Skeletal muscle satellite cell (primary cell): Measurements from ENCODE around the gene GABRA5.

Experiments
- H3K27me3 ChIP-seq: 2 replicates; pipeline ENCODE4 v1.7.0; 2013; ENCODE audit warnings: low read length; ENCODE audit not compliant: control insufficient read depth, insufficient read depth
- H3K36me3 ChIP-seq: 2 replicates; pipeline ENCODE4 v1.7.0; 2013; ENCODE audit warnings: mild to moderate bottlenecking, control low read depth, low read length; ENCODE audit not compliant: insufficient read depth
- H3K4me1 ChIP-seq: 2 replicates; pipeline ENCODE4 v1.7.0; 2013; ENCODE audit warnings: low read length; ENCODE audit not compliant: control insufficient read depth, insufficient read depth
- H3K4me2 ChIP-seq: 2 replicates; pipeline ENCODE4 v1.7.0; 2013; ENCODE audit warnings: mild to moderate bottlenecking, low read length
- H3K4me3 ChIP-seq: 2 replicates; pipeline ENCODE4 v1.7.0; 2013; ENCODE audit warnings: low read length
- H3K9ac ChIP-seq: 2 replicates; pipeline ENCODE4 v1.7.0; 2013; ENCODE audit warnings: mild to moderate bottlenecking, low read depth, low read length, moderate library complexity
- H3K9me3 ChIP-seq: replicated peaks from 2 replicates; pipeline ENCODE4 v1.7.0; 2013; ENCODE audit warnings: mild to moderate bottlenecking, control low read depth, low read length

The GABRA5 gene

DNA sequence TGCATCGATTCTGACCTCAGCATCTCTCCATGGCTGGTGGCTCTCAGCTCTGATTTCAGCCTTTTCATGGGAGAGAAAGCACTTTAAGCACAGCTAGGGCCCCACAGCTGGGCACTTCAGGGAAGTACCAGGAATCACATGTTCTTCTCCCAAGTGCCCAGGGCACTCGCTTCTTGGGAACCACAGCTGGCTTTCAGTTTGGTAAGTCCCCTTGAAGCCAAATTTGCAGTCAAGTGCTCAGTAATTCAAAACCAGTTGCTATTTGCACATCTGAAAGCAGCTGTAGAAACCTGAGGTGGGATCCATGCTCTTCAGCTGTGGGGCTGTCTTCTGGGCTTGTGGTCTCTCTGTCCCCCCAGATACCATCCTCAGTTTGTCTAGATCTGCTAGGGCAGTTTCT, 12.8 kb downstream of the GABRA5 start:
- Histone ChIP-seq H3K4me1 (no peaks in the 10 kb centered on the region), H3K27me3 (no peaks in the 10 kb centered on the region), H3K4me2 (no peak overlapping the region), H3K4me3 (no peak overlapping the region), H3K9ac (no peak overlapping the region), H3K36me3 (no peaks in the 10 kb centered on the region), H3K9me3 (peaks cover 9% of the 10 kb centered on the region)

DNA sequence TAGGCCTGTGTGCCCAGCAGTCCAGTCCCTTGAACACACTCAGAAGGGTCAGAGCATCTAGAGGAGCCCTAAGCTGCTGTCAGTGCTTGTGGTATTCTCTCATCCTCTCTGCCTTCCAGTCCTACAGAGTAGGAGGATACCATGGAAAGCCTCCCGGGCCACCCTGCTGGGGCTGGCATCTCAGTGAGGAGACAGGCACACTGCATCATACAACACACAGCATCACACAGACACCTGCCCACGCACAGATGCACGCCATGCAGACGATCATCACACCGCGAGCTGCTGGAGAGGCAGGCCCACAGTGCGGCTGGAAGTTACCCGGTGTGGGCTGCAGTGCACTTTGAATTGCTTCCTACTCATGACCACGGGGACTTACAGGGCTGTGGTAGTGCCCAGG, 15.2 kb downstream of the GABRA5 start:
- no peak overlapping the region for H3K4me3 ChIP-seq
- no peaks in the 10 kb centered on the region for H3K36me3 ChIP-seq
- no peaks in the 10 kb centered on the region for H3K4me1 ChIP-seq
- H3K9ac ChIP-seq: no peak overlapping the region
- no peaks in the 10 kb centered on the region for H3K27me3 ChIP-seq
- no peak overlapping the region for H3K4me2 ChIP-seq
- peaks cover 10% of the 10 kb centered on the region for H3K9me3 ChIP-seq

GRCh38 chr15:26882616-26883365, 15.9 kb downstream of the GABRA5 start:
- H3K27me3 ChIP-seq: no peaks in the 10 kb centered on the region

GRCh38 chr15:26883466-26883865, 16.6 kb downstream of the GABRA5 start:
- no peaks in the 10 kb centered on the region for H3K4me1 ChIP-seq
- peaks cover 10% of the 10 kb centered on the region for H3K9me3 ChIP-seq
- H3K4me3 ChIP-seq: no peak overlapping the region
- H3K9ac ChIP-seq: no peak overlapping the region
- H3K27me3 ChIP-seq: no peaks in the 10 kb centered on the region
- no peaks in the 10 kb centered on the region for H3K36me3 ChIP-seq
- no peak overlapping the region for H3K4me2 ChIP-seq

More at GRCh38 chr15:26882616-26883365, 15.9 kb downstream of the GABRA5 start:
- Histone ChIP-seq H3K4me1 (no peaks in the 10 kb centered on the region), H3K9ac (no peak overlapping the region), H3K36me3 (no peaks in the 10 kb centered on the region), H3K9me3 (peaks cover 10% of the 10 kb centered on the region), H3K4me3 (no peak overlapping the region), H3K4me2 (no peak overlapping the region)

- H3K9ac ChIP-seq: no peak overlapping the region
- H3K27me3 ChIP-seq: no peaks in the 10 kb centered on the region
- no peaks in the 10 kb centered on the region for H3K36me3 ChIP-seq
- H3K4me2 ChIP-seq: no peak overlapping the region
- H3K9me3 ChIP-seq: peaks cover 2% of the 10 kb centered on the region
- H3K4me3 ChIP-seq: no peak overlapping the region
- H3K4me1 ChIP-seq: peaks cover 1% of the 10 kb centered on the region
These were observed 19.7 kb downstream of the GABRA5 start for GRCh38 chr15:26886566-26886965.

DNA sequence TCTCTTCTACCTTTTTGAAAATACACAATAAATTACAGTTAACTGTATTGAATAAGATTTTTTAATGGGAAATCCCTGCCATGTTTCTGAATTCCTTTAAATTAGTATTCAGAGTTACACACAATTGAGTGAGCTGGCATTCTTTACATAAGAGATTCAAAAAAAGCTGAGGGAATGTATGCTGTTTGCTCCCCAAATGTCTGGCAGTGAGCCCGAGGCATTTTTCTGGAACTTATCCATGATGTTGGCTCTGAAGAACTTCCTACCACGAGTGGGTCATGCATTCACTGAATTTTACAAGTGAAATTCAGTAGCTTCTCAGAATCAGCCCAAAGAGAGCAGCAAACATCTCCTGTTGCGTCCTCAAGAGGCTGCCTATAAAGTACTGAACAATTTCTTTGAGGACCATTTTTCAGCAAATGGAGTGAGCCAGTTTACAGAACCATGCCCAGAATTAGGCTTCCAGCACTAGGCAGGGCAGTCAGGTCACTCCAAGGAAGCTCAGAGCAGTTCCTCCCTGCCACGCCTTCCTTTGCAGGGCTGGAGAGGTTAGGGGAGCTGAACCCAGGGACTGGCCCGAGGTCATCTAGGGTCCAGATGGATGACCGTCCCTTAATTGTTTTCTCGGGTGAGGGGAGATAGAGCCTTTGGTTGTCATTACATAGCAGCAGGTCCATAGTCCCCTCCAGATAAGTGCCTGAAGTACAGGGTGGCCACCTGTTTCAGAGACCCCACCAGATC, 21.2 kb downstream of the GABRA5 start:
- Histone ChIP-seq H3K9ac (no peak overlapping the region), H3K9me3 (peaks cover 2% of the 10 kb centered on the region), H3K4me3 (no peak overlapping the region), H3K36me3 (no peaks in the 10 kb centered on the region), H3K4me2 (no peak overlapping the region), H3K27me3 (peaks cover 5% of the 10 kb centered on the region), H3K4me1 (peaks cover 5% of the 10 kb centered on the region)

- Histone ChIP-seq H3K9ac (no peak overlapping the region), H3K4me3 (no peak overlapping the region), H3K27me3 (peaks cover 5% of the 10 kb centered on the region), H3K9me3 (peaks cover 2% of the 10 kb centered on the region), H3K4me1 (peaks cover 5% of the 10 kb centered on the region), H3K4me2 (no peak overlapping the region), H3K36me3 (no peaks in the 10 kb centered on the region)
These were observed 21.9 kb downstream of the GABRA5 start for GRCh38 chr15:26888761-26889160.

GRCh38 chr15:26889298-26889898, 22.5 kb downstream of the GABRA5 start:
- Histone ChIP-seq H3K4me2 (no peak overlapping the region), H3K36me3 (no peaks in the 10 kb centered on the region), H3K4me1 (peaks cover 5% of the 10 kb centered on the region), H3K9ac (no peak overlapping the region), H3K27me3 (peaks cover 5% of the 10 kb centered on the region), H3K9me3 (peaks cover 2% of the 10 kb centered on the region), H3K4me3 (no peak overlapping the region)

GRCh38 chr15:26890451-26890850, 23.6 kb downstream of the GABRA5 start:
- Histone ChIP-seq H3K4me1 (peaks cover 5% of the 10 kb centered on the region), H3K9ac (no peak overlapping the region), H3K4me3 (no peak overlapping the region), H3K4me2 (no peak overlapping the region), H3K27me3 (peaks cover 5% of the 10 kb centered on the region), H3K36me3 (no peaks in the 10 kb centered on the region), H3K9me3 (no peaks in the 10 kb centered on the region)

GRCh38 chr15:26890988-26891387, 24.1 kb downstream of the GABRA5 start:
- H3K4me1 ChIP-seq: peaks cover 5% of the 10 kb centered on the region
- no peak overlapping the region for H3K4me3 ChIP-seq
- no peaks in the 10 kb centered on the region for H3K36me3 ChIP-seq
- H3K4me2 ChIP-seq: no peak overlapping the region
- no peak overlapping the region for H3K9ac ChIP-seq
- peaks cover 5% of the 10 kb centered on the region for H3K27me3 ChIP-seq
- no peaks in the 10 kb centered on the region for H3K9me3 ChIP-seq

GRCh38 chr15:26891448-26892181, 24.8 kb downstream of the GABRA5 start:
- Histone ChIP-seq H3K4me2 (peak overlapping the region; percentile 74), H3K9ac (no peak overlapping the region), H3K4me1 (peaks cover 5% of the 10 kb centered on the region), H3K4me3 (peak overlapping the region; percentile 56), H3K36me3 (no peaks in the 10 kb centered on the region), H3K27me3 (peaks cover 5% of the 10 kb centered on the region), H3K9me3 (no peaks in the 10 kb centered on the region)
